RPMI8226 (cell line): Measurements from ENCODE around the gene PDE1C.
"Not testable (repeated sequence)": the region's sequence is repeated elsewhere in the genome, so short reads cannot be mapped to it uniquely, and the experiment has no call there.

ENCODE experiments used
- DNase-seq: peaks from one replicate; pipeline ENCODE4 v3.0.0-alpha.2; 2015

Gene PDE1C

GRCh38 chr7:31887006-31887405 lies 183.2 kb downstream of the PDE1C start:
- DNase-seq: no peak

- no peak for DNase-seq
These were observed 185.0 kb downstream of the PDE1C start for GRCh38 chr7:31885171-31885570.

DNA sequence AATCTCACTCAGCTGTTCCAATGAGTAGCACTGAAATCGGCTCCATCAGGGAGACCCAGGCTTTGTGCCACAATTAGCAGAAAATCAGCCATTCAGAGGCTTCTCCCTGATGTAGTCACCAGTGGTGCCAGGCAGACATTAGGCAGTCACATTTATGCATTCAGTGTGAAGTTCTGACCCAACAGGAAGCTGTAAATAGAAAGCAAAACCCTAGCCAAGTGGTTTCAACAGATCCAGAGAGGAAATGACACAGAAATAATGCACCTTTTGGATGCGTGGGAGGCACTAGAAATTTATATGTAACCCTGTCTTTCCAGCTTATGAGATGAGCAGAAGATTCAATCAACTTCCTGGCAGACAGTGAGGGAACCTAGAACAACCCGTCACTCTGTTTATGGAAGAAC lies 186.4 kb downstream of the PDE1C start:
- DNase-seq: no peak

DNA sequence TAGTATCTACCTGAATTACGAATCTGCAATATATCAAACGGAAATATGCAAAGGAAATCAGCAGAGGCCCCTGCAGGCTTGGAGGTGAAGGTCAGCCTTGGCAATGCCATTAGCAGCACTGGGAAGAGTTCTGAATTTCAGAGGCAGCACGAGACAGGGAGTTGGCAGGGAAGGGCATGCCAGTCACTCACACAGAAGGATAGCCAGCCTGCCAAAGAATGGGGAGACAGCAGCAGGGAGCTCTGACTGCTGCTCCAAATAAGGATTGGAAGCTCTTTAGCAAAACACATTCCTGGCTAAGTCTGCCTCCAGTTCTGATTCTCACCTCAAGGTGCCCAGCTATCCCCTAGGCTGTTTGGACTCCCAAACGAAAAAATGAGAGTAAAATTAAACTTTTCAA lies 188.0 kb downstream of the PDE1C start:
- no peak for DNase-seq

GRCh38 chr7:31878875-31879274 lies 191.3 kb downstream of the PDE1C start:
- DNase-seq: no peak

DNA sequence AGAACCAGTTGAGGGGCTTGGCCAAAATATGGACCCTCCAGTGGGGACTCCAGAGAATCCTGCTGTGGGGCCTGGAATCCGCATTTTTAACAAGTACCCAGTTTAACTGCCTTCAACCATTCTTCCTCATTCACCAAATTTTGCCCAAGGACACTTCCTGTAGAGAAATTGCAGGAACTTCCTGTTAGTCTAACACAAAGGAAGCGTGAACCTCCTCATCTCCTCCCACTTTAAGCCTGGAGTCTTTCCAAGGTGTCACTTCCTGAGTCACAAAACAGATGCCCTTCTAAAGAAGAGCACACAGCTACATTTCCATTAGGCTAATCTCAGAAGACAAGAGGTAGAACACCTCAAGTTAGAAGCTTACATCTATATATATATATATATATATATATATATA lies 194.8 kb downstream of the PDE1C start:
- no peak for DNase-seq

- DNase-seq: no peak
These were observed 195.4 kb downstream of the PDE1C start for GRCh38 chr7:31874631-31875386.

GRCh38 chr7:31873816-31874597 lies 196.2 kb downstream of the PDE1C start:
- DNase-seq: no peak

GRCh38 chr7:31872545-31873370 lies 197.4 kb downstream of the PDE1C start:
- no peak for DNase-seq

- DNase-seq: no peak
These were observed 205.6 kb downstream of the PDE1C start for GRCh38 chr7:31864646-31865045.

GRCh38 chr7:31860925-31861324 lies 209.3 kb downstream of the PDE1C start:
- no peak for DNase-seq

DNA sequence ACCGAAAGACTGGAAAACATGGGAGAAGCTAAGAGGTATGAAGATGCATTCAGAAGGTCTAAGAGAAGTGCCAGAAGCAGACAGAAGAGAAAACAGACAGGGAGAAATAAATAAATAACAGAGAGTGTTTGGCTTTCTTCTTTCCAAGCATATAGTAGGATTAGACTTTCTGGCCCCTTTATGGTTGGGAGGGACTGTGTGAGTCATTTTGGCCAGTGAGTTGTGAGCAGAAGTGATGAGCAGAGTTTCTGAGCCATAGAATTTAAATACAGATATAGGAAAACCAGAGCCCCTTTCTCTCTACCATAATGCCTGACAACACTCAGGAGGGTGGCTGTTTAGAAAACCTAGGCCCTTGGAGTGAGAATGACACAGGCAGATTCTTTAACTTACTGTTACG lies 212.2 kb downstream of the PDE1C start:
- no peak for DNase-seq

DNA sequence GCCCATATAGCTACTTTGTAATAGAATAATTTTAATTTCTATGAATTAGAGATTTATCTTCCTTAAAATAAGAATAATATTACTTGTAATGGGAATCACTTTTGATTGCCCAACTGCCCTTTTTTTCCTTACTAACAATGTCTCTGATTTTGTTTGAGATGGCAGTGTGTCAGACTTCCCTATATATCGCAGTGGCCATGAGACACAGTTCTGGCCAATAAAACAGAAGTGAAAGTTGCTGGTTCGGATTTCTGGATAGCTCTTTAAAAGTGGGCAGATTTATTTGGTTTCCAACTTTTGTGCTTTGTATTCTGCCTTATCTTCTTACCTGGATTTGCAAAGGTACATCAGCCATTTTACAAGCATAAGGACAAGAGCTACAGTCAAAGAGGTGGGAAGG lies 213.0 kb downstream of the PDE1C start:
- no peak for DNase-seq

GRCh38 chr7:31856337-31856736 lies 213.9 kb downstream of the PDE1C start:
- no peak for DNase-seq

DNA sequence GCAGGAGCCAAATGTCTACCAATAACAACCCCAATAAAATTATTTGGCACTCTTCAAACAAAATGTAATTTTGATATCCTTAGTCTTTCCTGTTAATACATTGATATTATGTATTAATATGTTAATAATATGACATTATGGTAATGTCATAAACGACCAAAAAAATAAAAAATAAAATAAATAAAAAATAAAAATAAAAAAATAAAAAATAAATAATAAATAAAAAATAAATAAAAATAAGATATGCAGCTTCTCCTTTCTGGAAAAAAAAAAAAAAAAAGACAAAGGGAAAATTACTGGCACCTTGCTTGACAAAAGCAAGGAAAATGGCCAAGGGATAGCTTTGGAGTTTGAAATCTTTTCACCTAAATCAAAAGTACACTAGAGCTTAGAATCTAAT lies 214.7 kb downstream of the PDE1C start:
- no peak for DNase-seq

DNA sequence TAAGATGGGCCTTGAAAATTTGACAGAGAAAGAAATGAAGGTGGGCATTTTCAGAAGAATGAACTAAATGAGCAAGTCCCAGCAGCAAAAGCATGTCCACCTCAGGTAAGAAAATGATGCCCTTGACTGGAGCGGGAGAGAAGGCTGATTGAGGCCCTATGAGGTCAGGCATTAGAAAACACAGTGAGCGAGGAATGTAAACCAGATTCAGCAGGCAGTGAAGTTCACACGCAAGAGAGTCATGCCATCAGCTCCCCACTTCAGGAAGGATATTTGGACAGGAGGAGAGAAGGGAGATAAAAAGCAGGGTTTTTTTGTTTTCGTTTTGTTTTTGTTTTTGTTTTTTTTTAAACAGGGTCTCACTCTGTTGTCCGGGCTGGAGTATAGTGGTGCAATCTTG lies 216.8 kb downstream of the PDE1C start:
- DNase-seq: no peak

DNA sequence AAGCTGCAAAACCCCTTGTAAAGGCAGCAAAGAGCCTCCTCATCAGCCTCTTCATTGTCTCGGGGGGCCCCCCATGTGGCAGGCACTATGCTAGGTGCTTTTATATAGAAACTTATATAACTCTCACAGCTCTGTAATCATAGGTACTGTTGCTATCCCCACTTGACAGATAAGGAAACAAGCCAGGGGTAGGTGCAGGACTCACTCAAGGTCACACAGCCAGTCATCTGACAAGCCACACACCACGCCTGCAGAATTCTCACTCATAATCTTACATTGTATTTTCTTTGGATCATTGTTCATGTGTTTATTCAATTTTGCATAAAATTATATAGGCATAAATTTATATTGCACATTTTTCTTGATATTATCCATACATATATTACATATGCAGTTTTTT lies 217.7 kb downstream of the PDE1C start:
- no peak for DNase-seq

DNA sequence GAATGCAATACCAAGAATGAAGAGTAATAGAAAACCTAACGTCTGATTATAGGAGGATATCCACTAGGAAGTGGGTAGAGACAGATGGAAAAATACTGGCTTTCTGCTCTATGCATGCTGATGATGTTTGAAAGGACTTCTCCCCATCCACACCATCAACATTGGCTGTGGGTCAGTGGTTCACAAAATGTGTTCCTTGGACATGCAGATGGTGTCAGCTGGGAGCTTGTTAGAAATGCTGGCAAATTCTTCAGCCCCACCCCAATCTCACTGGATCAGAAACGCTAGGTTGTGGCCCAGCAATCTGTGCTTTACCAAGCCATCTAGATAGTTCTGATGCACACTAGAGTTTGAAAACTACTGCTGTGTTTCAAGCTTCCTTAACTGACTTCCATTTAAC lies 219.1 kb downstream of the PDE1C start:
- DNase-seq: no peak

- no peak for DNase-seq
These were observed 219.6 kb downstream of the PDE1C start for GRCh38 chr7:31850601-31851000.

DNA sequence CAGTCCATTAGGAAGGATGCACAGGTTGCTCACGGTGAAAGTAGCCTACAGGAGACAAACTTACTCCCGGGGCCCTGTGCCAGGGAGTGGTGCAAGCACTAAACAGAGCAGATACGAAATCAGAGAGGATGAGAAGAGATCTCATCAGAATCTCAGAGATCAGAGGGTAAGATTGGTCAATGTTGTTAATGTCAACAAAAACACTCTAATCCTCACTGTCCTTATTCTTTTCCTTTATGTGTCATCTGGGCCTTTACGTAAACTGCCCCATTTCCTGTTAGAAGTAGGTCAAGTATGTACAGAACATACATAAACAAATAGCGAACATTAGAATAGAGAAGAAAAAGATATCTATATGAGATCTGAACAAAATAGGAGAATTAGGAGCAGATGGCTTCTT lies 220.1 kb downstream of the PDE1C start:
- no peak for DNase-seq

GRCh38 chr7:31835471-31835870 lies 234.7 kb downstream of the PDE1C start:
- DNase-seq: no peak

DNA sequence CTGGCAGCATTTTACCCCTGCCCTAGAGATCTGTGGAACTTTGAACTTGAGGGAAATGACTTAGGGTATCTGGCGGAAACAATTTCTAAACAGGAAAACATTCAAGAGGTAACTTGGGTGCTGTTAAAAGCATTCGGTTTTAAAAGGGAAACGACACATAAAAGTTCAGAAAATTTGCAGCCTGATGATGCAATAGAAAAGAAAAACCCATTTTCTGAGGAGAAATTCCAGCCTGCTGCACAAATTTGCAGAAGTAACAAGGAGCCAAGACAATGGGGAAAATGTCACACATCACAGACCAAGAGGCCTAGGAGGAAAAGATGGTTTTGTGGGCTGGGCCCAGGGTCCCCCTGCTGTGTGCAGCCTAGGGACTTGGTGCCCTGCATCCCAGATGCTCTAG lies 236.6 kb downstream of the PDE1C start:
- not testable (repeated sequence) for DNase-seq

- DNase-seq: no peak
These were observed 241.7 kb downstream of the PDE1C start for GRCh38 chr7:31828520-31828919.

DNA sequence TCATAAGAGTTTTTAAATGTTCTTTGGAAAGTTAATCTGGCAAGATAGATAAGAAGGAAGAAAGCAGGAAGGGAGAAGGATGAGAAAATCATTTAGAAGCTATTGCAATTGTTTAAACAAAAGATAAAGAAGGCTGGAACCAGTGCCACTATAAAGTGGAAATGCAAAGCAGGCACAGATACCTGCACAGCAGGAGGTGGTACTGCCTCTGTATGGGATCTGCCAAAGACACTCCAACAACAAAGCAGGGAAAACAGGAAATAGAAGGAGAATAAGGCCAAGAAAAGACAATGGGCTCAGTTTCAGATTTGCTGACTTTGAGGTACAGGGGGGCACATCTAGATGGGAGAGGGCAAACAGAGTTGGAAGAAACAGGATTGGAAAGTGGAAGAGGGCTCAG lies 244.6 kb downstream of the PDE1C start:
- DNase-seq: no peak
